HEK293 (cell line): Measurements from ENCODE around the gene TBPL1.

ENCODE experiments used
- CTCF ChIA-PET: fragments of 350-600 bp; formaldehyde crosslinking; extraction: SDS; loops from one replicate; lab custom pipeline; 2021; ENCODE audit warnings: antibody characterized with exemption; lab: Yijun Ruan, JAX
- POLR2A ChIA-PET: fragments of 300-600 bp; formaldehyde crosslinking; extraction: SDS; loops from one replicate; lab custom pipeline; 2020; ENCODE audit warnings: antibody characterized with exemption, inconsistent platforms; lab: Yijun Ruan, JAX
- H3K27ac ChIP-seq: fragments of 200-500 bp; sonication (Bioruptor generic); 2 replicates; pipeline ENCODE4 v1.5.1; 2014; ENCODE audit warnings: low read depth, low read length, control low read depth, inconsistent platforms; ENCODE audit errors: extremely low read depth
- H3K36me3 ChIP-seq, 2 experiments: fragments of 200-500 bp in 1 of 2; sonication (Bioruptor generic) in 1 of 2; 1 replicate in 1 of 2; 2 replicates in 1 of 2; pipeline ENCODE4 v1.5.1; 2014 to 2017; ENCODE audit warnings: inconsistent platforms in 2 of 2, low read length in 2 of 2; ENCODE audit not compliant: control insufficient read depth in 2 of 2, insufficient read depth in 1 of 2
- H3K4me1 ChIP-seq: fragments of 200-500 bp; sonication (Bioruptor generic); 2 replicates; pipeline ENCODE4 v1.5.1; 2014; ENCODE audit warnings: mild to moderate bottlenecking, low read length, inconsistent platforms; ENCODE audit not compliant: control insufficient read depth, insufficient read depth
- H3K4me3 ChIP-seq: 2 replicates; pipeline ENCODE4 v1.5.1; 2011; ENCODE audit warnings: low read depth, mild to moderate bottlenecking, control low read depth, low read length, moderate library complexity
- H3K9me3 ChIP-seq: fragments of 200-500 bp; sonication (Bioruptor generic); 2 replicates; pipeline ENCODE4 v1.5.1; 2014; ENCODE audit warnings: low read depth, low read length, inconsistent platforms; ENCODE audit not compliant: control insufficient read depth, insufficient read depth
- EGR2 ChIP-seq: fragments of 450-650 bp; formaldehyde crosslinking; IDR thresholded peaks from 2 replicates; pipeline ENCODE4 v1.5.1; 2016; ENCODE audit warnings: low read depth, missing biosample characterization, missing genetic modification characterization
- KLF16 ChIP-seq: fragments of 450-650 bp; formaldehyde crosslinking; IDR thresholded peaks from 2 replicates; pipeline ENCODE4 v1.5.1; 2017; ENCODE audit warnings: missing biosample characterization, missing genetic modification characterization
- KLF8 ChIP-seq: fragments of 450-650 bp; formaldehyde crosslinking; IDR thresholded peaks from 2 replicates; pipeline ENCODE4 v1.5.1; 2016; ENCODE audit warnings: missing biosample characterization, missing genetic modification characterization
- MYNN ChIP-seq: fragments of 450-650 bp; formaldehyde crosslinking; IDR thresholded peaks from 2 replicates; pipeline ENCODE4 v1.5.1; 2016; ENCODE audit warnings: missing biosample characterization, missing genetic modification characterization, borderline replicate concordance
- SP2 ChIP-seq: fragments of 450-650 bp; formaldehyde crosslinking; IDR thresholded peaks from 2 replicates; pipeline ENCODE4 v1.5.1; 2016; ENCODE audit warnings: missing biosample characterization, missing genetic modification characterization
- ZBTB26 ChIP-seq: fragments of 450-650 bp; formaldehyde crosslinking; optimal IDR thresholded peaks from 2 replicates; pipeline ENCODE3; 2016; ENCODE audit warnings: missing biosample characterization, mild to moderate bottlenecking, missing genetic modification characterization
- ZFHX2 ChIP-seq: fragments of 450-650 bp; formaldehyde crosslinking; conservative IDR thresholded peaks from 2 replicates; pipeline ENCODE4 v1.5.1; 2016; ENCODE audit warnings: missing biosample characterization, missing genetic modification characterization
- ZFP3 ChIP-seq: fragments of 450-650 bp; formaldehyde crosslinking; IDR thresholded peaks from 2 replicates; pipeline ENCODE4 v1.5.1; 2016; ENCODE audit warnings: low read depth, missing biosample characterization, missing genetic modification characterization
- ZNF133 ChIP-seq: fragments of 450-650 bp; formaldehyde crosslinking; IDR thresholded peaks from 2 replicates; pipeline ENCODE4 v1.5.1; 2016; ENCODE audit warnings: missing biosample characterization, missing genetic modification characterization
- ZNF146 ChIP-seq: fragments of 450-650 bp; formaldehyde crosslinking; IDR thresholded peaks from 2 replicates; pipeline ENCODE4 v1.5.1; 2016; ENCODE audit warnings: missing biosample characterization, missing genetic modification characterization
- ZNF174 ChIP-seq: fragments of 450-650 bp; formaldehyde crosslinking; IDR thresholded peaks from 2 replicates; pipeline ENCODE4 v1.5.0; 2017; ENCODE audit warnings: missing biosample characterization, mild to moderate bottlenecking, missing genetic modification characterization
- ZNF175 ChIP-seq: fragments of 450-650 bp; formaldehyde crosslinking; IDR thresholded peaks from 2 replicates; pipeline ENCODE4 v1.5.1; 2016; ENCODE audit warnings: missing biosample characterization, missing genetic modification characterization
- ZNF391 ChIP-seq: fragments of 450-650 bp; formaldehyde crosslinking; IDR thresholded peaks from 2 replicates; pipeline ENCODE4 v1.5.1; 2016; ENCODE audit warnings: low read depth, missing biosample characterization, missing genetic modification characterization, borderline replicate concordance
- ZNF426 ChIP-seq: fragments of 450-650 bp; formaldehyde crosslinking; IDR thresholded peaks from 2 replicates; pipeline ENCODE4 v1.5.1; 2017; ENCODE audit warnings: missing biosample characterization, missing genetic modification characterization, mild to moderate bottlenecking, inconsistent platforms, moderate library complexity
- ZNF560 ChIP-seq: fragments of 450-650 bp; formaldehyde crosslinking; IDR thresholded peaks from 2 replicates; pipeline ENCODE4 v1.5.1; 2017; ENCODE audit warnings: missing biosample characterization, missing genetic modification characterization, borderline replicate concordance
- ZNF624 ChIP-seq: fragments of 450-650 bp; formaldehyde crosslinking; IDR thresholded peaks from 2 replicates; pipeline ENCODE4 v1.5.1; 2017; ENCODE audit warnings: missing biosample characterization, missing genetic modification characterization
- ZNF629 ChIP-seq: fragments of 450-650 bp; formaldehyde crosslinking; IDR thresholded peaks from 2 replicates; pipeline ENCODE4 v1.5.1; 2017; ENCODE audit warnings: missing biosample characterization, missing genetic modification characterization
- ZNF639 ChIP-seq: fragments of 450-650 bp; formaldehyde crosslinking; IDR thresholded peaks from 2 replicates; pipeline ENCODE4 v1.5.1; 2016; ENCODE audit warnings: missing biosample characterization, missing genetic modification characterization
- ZNF776 ChIP-seq: fragments of 450-650 bp; formaldehyde crosslinking; IDR thresholded peaks from 2 replicates; pipeline ENCODE4 v1.5.0; 2017; ENCODE audit warnings: missing biosample characterization, missing genetic modification characterization, borderline replicate concordance
- ZSCAN5A ChIP-seq: fragments of 450-650 bp; formaldehyde crosslinking; IDR thresholded peaks from 2 replicates; pipeline ENCODE4 v1.5.1; 2016; ENCODE audit warnings: missing biosample characterization, missing genetic modification characterization
- ZXDB ChIP-seq: fragments of 450-650 bp; formaldehyde crosslinking; IDR thresholded peaks from 2 replicates; pipeline ENCODE4 v1.5.1; 2016; ENCODE audit warnings: missing biosample characterization, missing genetic modification characterization

Gene TBPL1

GRCh38 chr6:134029495-134030455, 76.8 kb downstream of the TBPL1 start:
- CTCF ChIA-PET: interaction anchor here (0.6 to 1.6 kb wide), 4 partner anchors 33 to 388 kb away, joined by 3 to 5 read pairs (median 4); no protein-coding TSS in a partner anchor
- H3K9me3 ChIP-seq: no peaks in the 10 kb centered on the region
- POLR2A ChIA-PET: no interaction called here
- peaks cover 0 to 9% of the 10 kb centered on the region in 2 experiments; a peak in 1 of 3 replicates for H3K36me3 ChIP-seq
- 0 out of 2 replicates have a peak, but pooled peaks cover 3% of the 10 kb centered on the region for H3K4me1 ChIP-seq
- TF ChIP-seq ZNF426 (no peak), ZNF624 (tag by site-specific recombination) (no peak), ZNF175 (no peak), ZFP3 (tag by site-specific recombination) (no peak), ZNF391 (tag by site-specific recombination) (no peak), ZSCAN5A (tag by site-specific recombination) (no peak), SP2 (tag by site-specific recombination) (no peak), ZFHX2 (peak; percentile 39; the same call in 1 of the 2 replicates), ZXDB (tag by site-specific recombination) (no peak), ZNF776 (tag by site-specific recombination) (no peak), ZNF133 (tag by site-specific recombination) (no peak), ZNF174 (no peak), ZNF560 (tag by site-specific recombination) (no peak), KLF8 (tag by site-specific recombination) (0 out of 2 replicates have a peak, but pooled peaks have one; percentile 20), ZNF629 (no peak), ZNF639 (tag by site-specific recombination) (0 out of 2 replicates have a peak, but pooled peaks have one; percentile 17), EGR2 (tag by site-specific recombination) (peak; percentile 33; the same call in 1 of the 2 replicates)
- H3K27ac ChIP-seq: no peak overlapping the region
- H3K4me3 ChIP-seq: no peak overlapping the region

- TF ChIP-seq ZNF629 (no peak), ZBTB26 (tag by site-specific recombination) (no peak), MYNN (tag by site-specific recombination) (no peak), KLF16 (tag by site-specific recombination) (no peak), ZNF146 (tag by site-specific recombination) (no peak)
- Histone ChIP-seq H3K27ac (no peak overlapping the region), H3K4me1 (peaks cover 3% of the 10 kb centered on the region; the same call in 1 of the 2 replicates), H3K9me3 (no peaks in the 10 kb centered on the region), H3K4me3 (no peak overlapping the region), H3K36me3 (peaks cover 0 to 9% of the 10 kb centered on the region in 2 experiments; a peak in 1 of 3 replicates)
- ChIA-PET POLR2A (no interaction called here), CTCF (interaction anchor here (0.5 to 2.3 kb wide), 9 partner anchors 31 to 651 kb away, joined by 3 to 11 read pairs (median 3); no protein-coding TSS in a partner anchor)
Measured at GRCh38 chr6:134031696-134032255, 78.8 kb downstream of the TBPL1 start.
